Measurements from ENCODE around the gene P4HA2. TPM values are rescaled to one million over a fixed set of nuclear protein-coding genes. Genes with fewer than 3 reads are reported as not detected.

P4HA2 gene
- total RNA-seq, 1 donor from 2014 or later: 38.5 TPM

DNA sequence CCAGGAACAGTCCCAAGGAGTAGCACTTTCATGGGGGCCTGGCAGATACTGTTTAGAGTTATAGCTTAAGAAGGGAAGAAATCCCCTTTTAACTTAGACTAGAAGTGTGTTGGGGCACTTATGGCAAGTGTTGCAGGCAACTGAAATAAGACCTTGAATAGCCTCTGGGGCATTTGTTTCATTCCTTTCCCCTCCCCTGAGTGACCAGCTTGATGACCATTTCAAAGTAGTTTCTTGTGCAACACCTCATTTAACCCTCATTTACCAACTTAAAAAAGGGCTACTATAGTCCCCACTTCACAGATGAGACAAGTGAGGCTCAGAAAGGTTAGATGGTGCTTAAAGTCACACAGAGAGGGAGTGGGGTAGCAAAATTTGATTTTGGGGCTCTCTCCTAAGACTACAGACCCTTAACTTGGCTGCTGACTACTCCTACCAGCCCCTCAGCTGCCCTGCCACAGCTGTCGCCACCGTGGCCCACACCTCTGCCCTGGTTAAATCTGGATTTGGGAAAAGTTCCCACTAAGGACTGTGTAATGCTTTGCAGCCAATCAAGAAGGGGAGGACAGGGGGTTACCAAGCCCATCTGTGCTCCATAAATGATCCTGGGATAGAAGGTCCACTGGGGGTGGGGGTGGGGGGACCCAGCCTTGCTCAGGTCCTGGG is 35.4 kb upstream of the P4HA2 start:
- peaks cover 51% of the 10 kb centered on the region for H3K4me1 Mint-ChIP-seq (ENCODE audit: unreplicated experiment)

DNA sequence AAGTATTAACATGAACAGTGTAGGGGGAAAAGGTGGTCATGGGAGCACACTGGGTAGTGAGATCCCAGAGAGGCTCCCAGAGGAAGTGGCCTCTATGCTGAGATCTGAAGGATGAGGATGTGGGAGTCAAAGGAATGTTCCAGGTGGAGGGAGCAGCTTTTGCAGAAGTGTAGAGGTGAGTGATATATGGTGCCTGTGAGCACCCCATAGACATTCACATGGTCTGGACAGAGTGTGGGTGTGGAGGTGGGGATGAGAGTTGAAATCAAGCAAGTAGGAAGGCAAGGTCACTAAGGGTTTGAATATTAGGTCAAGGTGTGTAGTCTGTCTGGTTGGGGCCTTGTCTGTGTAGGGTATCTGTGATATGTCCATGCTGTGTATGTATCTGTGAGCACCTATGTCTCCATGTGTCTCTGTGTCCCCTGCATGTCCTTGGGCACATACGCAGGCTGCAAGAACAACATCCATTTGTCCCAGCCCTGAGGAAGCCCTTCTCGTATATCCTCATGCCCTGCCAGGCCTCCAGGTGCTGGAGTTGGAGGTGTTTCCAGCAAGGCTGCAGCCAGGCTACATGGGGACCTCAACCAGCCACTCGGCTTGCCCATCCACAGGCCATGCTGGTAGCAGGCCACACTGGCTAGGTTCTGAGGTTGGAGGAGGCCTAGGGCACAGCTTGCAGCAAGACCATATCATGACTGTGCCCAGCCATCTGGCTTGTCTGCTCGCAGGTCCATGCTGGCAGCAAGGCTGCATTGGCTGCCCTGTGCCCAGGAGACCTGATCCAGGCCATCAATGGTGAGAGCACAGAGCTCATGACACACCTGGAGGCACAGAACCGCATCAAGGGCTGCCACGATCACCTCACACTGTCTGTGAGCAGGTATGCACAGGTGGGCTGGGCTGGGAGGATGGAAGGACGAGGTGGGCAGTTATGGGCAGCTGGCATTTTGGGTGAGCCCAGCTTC is 34.5 kb upstream of the P4HA2 start:
- peaks cover 20% of the 10 kb centered on the region for H3K36me3 Mint-ChIP-seq
- H3K4me1 Mint-ChIP-seq (ENCODE audit: unreplicated experiment): peaks cover 51% of the 10 kb centered on the region
- H3K4me3 Mint-ChIP-seq: no peak overlapping the region
- no peaks in the 10 kb centered on the region for H3K9me3 Mint-ChIP-seq
- DNase-seq (ENCODE audit: extremely low spot score, unreplicated experiment): peak; percentile 55
- H3K27ac Mint-ChIP-seq: peak overlapping the region; percentile 22
- no peaks in the 10 kb centered on the region for H3K27me3 Mint-ChIP-seq
- TF ChIP-seq, protein P1, sequence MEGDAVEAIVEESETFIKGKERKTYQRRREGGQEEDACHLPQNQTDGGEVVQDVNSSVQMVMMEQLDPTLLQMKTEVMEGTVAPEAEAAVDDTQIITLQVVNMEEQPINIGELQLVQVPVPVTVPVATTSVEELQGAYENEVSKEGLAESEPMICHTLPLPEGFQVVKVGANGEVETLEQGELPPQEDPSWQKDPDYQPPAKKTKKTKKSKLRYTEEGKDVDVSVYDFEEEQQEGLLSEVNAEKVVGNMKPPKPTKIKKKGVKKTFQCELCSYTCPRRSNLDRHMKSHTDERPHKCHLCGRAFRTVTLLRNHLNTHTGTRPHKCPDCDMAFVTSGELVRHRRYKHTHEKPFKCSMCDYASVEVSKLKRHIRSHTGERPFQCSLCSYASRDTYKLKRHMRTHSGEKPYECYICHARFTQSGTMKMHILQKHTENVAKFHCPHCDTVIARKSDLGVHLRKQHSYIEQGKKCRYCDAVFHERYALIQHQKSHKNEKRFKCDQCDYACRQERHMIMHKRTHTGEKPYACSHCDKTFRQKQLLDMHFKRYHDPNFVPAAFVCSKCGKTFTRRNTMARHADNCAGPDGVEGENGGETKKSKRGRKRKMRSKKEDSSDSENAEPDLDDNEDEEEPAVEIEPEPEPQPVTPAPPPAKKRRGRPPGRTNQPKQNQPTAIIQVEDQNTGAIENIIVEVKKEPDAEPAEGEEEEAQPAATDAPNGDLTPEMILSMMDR (conservative IDR thresholded peaks at IDR 0.05): no peak

More for the DNA sequence above, 35.4 kb upstream of the P4HA2 start:
- peaks cover 24% of the 10 kb centered on the region for H3K36me3 Mint-ChIP-seq
- no peak overlapping the region for H3K27ac Mint-ChIP-seq
- H3K9me3 Mint-ChIP-seq: no peaks in the 10 kb centered on the region
- H3K4me3 Mint-ChIP-seq: no peak overlapping the region
- TF ChIP-seq, protein P1 (conservative IDR thresholded peaks at IDR 0.05): no peak
- H3K27me3 Mint-ChIP-seq: no peaks in the 10 kb centered on the region
- DNase-seq (ENCODE audit: extremely low spot score, unreplicated experiment): peak; percentile 24

DNA sequence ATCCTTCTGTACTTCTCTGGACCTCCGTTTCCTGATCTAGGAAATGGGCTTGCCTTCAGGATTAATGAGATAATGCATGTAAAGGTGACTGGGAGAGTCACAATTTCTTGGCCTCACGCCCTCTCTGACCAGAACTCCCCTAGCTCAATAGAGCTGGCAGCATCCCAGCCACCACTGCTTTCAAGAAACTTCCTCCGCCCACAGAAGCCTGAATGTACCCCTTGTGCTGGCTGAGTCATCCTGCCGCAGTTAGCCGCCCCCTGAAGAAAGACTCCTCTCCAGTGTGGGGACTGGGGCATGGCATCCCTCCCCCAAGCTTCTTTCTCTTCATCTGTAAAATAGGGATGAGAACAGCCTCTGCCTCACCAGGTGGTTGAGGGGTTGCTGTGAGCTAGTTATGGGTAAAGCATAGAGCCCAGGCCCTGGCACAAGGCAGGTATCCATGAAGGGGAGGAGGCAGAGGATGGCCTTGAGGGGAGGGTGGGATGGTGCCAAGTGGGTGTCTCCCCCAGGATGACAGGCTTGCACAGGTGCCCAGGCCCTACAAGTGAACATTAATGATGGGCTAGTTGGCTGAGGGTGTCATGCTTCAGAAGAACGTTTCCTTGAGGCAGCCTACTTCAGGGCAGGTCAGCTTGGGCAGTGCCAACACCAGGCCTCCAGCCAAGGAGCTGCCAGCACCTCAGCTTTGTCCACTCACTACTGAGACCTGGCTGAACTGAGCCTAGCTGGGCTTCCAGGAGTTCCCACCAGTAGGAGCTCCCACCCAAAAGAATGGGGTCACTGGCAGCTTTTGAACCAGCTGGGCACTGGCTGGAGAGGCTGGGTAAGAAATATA is 33.3 kb upstream of the P4HA2 start:
- TF ChIP-seq, protein P1 (conservative IDR thresholded peaks at IDR 0.05): no peak
- Mint-ChIP-seq H3K27me3 (no peaks in the 10 kb centered on the region), H3K27ac (peak overlapping the region; percentile 39), H3K4me1 (ENCODE audit: unreplicated experiment) (peaks cover 50% of the 10 kb centered on the region), H3K36me3 (peaks cover 16% of the 10 kb centered on the region), H3K9me3 (no peaks in the 10 kb centered on the region), H3K4me3 (peak overlapping the region; percentile 87)
- peak; percentile 37 for DNase-seq (ENCODE audit: extremely low spot score, unreplicated experiment)

DNA sequence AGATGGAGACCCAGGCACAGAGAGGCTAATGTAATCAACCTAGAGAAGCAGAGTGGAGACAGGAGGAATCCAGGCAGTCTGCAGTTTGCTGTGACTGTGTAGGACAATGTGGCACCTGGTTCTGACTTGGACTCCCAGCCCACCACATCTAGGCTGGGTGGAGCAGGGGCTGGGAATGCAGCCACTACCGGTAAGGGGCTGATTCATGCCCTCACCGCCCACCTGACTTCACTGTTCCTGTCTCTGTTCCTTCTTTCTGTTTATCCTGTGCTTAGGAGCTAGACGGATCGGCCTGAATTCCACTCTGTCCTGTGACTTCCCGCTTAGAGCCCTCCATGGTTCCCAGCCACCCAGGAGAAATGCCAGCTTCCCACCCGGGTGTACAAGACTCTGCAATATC is 32.4 kb upstream of the P4HA2 start:
- Mint-ChIP-seq H3K27me3 (no peaks in the 10 kb centered on the region), H3K4me3 (peak overlapping the region; percentile 87), H3K4me1 (ENCODE audit: unreplicated experiment) (peaks cover 41% of the 10 kb centered on the region), H3K27ac (peak overlapping the region; percentile 39), H3K36me3 (peaks cover 12% of the 10 kb centered on the region), H3K9me3 (no peaks in the 10 kb centered on the region)
- peak; percentile 34 for DNase-seq (ENCODE audit: extremely low spot score, unreplicated experiment)
- TF ChIP-seq, protein P1 (conservative IDR thresholded peaks at IDR 0.05): no peak
